ENCODE data around the gene TEX53. TPM values are rescaled to one million over a fixed set of nuclear protein-coding genes. Genes with fewer than 3 reads are reported as not detected.

Gene TEX53
- polyA plus RNA-seq, 3 donors: not detected

DNA sequence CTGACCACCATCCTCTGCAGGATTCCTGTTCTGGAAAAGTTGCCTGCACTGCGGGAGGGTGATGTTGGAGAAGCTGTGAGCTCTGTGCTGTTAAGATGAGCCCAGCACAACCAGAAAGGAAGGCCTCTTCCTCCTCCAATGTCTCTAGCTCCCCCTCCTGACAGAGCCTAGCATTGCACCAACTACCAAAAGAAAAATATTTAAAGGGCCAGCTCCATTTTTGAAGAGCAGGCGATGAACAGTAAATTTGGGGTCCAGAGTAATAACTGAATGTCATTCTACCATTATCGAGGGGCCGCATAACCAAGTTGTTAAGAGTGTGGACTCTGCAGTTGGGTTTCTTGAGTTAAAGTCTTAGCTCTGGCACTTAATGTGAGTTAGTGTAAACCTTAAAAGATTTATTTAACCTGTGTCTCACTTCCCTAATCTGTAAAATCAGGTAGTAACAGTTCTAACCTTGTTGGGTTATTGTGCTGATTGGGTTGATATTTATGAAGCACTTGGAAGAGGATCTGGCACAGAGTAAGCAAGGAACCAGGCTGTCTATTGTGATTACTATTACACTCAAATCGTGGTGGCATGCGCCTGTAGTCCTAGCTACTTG lies 3.9 kb downstream of the TEX53 start:
- no peak overlapping the region for H3K27ac Mint-ChIP-seq
- H3K4me3 Mint-ChIP-seq: no peak overlapping the region
- no CpG with 5 or more reads among the region's 6 CpGs for WGBS (ENCODE audit: insufficient coverage)

DNA sequence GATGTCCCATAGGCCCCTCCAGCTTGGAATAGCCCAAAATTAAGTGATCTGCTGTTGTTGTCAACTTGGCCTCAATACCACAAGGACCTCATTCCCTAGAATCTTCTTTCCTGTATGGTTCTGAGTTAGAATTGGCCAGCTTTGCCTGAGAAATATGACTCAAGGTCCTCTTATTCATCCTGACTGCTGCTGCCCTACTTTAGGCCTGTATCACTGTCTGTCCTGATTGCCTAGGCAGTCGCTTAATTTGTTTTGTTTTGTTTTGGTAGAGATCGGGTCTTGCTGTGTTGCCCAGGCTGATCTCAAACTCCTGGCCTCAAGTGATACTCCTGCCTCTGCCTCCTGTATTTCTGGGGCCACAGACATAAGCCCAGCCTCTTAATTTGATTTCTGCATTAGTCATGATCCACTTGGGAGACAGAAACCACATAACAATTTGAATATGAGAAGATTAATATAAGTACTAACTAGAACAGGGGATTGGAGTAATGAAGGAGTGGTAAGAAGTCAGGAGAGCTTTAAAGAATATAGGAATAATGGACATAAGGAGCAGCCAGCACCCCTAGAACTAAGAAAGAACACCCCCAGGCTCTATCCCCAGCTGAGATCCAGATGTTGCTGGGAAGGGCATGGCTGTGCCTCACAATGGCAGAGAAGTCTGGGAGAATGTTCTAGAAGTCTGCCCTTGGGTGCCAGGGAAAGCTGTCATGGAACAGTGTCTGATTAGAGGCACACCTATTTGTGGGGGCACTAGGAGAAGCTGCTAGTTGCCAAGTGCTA lies 4.6 kb downstream of the TEX53 start:
- DNase-seq: no peak
- Mint-ChIP-seq H3K4me1 (peaks cover 14% of the 10 kb centered on the region), H3K27me3 (ENCODE audit: low read depth in 3 of 3) (peaks cover 0 to 3% (median 1%) of the 10 kb centered on the region in 3 donors), H3K4me3 (no peak overlapping the region), H3K36me3 (peaks cover 8 to 12% of the 10 kb centered on the region in 2 donors), H3K27ac (peak overlapping the region in 3 of 7 donors; percentile 4 to 32 (median 8)), H3K9me3 (peaks cover 0 to 4% (median 0%) of the 10 kb centered on the region in 7 donors)
- Histone ChIP-seq H4K20me1 (ENCODE audit: insufficient read depth, low read length) (no peaks in the 10 kb centered on the region), H3K36me3 (replicated peaks in 1 of 2; ENCODE audit: control insufficient read depth in 1 of 2, insufficient read depth in 2 of 2, low read length in 2 of 2) (peaks cover 0 to 5% of the 10 kb centered on the region in 2 donors), H3K79me2 (ENCODE audit: insufficient read depth, low read length) (no peaks in the 10 kb centered on the region), H3K27ac (ENCODE audit: low read depth in 1 of 2, low read length in 2 of 2) (peak overlapping the region in 1 of 2 donors; percentile 10), H3K9ac (ENCODE audit: insufficient read depth, low read length, poor library complexity, severe bottlenecking) (no peak overlapping the region), H3K4me2 (replicated peaks; ENCODE audit: extremely low read depth, low read length, poor library complexity, severe bottlenecking) (no peak overlapping the region), H2AFZ (ENCODE audit: insufficient read depth, low read depth, low read length, poor library complexity, severe bottlenecking) (peak overlapping the region; percentile 39), H3K9me3 (replicated peaks in 1 of 2; ENCODE audit: control insufficient read depth in 1 of 2, insufficient read depth in 1 of 2, low read length in 2 of 2) (no peaks in the 10 kb centered on the region), H3K27me3 (ENCODE audit: control insufficient read depth in 2 of 2, insufficient read depth in 2 of 2, low read length in 2 of 2) (no peaks in the 10 kb centered on the region), H3K4me1 (ENCODE audit: control insufficient read depth in 1 of 2, insufficient read depth in 2 of 2, low read length in 2 of 2) (peaks cover 0 to 6% of the 10 kb centered on the region in 2 donors), H3K4me3 (replicated peaks in 1 of 3; ENCODE audit: low read depth in 2 of 3, low read length in 3 of 3) (no peak overlapping the region)
- TF ChIP-seq, protein P1, sequence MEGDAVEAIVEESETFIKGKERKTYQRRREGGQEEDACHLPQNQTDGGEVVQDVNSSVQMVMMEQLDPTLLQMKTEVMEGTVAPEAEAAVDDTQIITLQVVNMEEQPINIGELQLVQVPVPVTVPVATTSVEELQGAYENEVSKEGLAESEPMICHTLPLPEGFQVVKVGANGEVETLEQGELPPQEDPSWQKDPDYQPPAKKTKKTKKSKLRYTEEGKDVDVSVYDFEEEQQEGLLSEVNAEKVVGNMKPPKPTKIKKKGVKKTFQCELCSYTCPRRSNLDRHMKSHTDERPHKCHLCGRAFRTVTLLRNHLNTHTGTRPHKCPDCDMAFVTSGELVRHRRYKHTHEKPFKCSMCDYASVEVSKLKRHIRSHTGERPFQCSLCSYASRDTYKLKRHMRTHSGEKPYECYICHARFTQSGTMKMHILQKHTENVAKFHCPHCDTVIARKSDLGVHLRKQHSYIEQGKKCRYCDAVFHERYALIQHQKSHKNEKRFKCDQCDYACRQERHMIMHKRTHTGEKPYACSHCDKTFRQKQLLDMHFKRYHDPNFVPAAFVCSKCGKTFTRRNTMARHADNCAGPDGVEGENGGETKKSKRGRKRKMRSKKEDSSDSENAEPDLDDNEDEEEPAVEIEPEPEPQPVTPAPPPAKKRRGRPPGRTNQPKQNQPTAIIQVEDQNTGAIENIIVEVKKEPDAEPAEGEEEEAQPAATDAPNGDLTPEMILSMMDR (IDR thresholded peaks at IDR 0.05): no peak
- intact Hi-C loops (cut with micrococcal nuclease): loop anchor here (1.0 to 10.0 kb wide), 8 partner anchors 58 to 308 kb away; no protein-coding TSS in a partner anchor
- no CpG with 5 or more reads among the region's 2 CpGs for WGBS (ENCODE audit: insufficient coverage)

More for the DNA sequence above, 3.9 kb downstream of the TEX53 start:
- Mint-ChIP-seq H3K36me3 (peaks cover 1 to 7% of the 10 kb centered on the region in 2 donors), H3K9me3 (peaks cover 0 to under 1% (median 0%) of the 10 kb centered on the region in 7 donors), H3K27me3 (ENCODE audit: low read depth in 3 of 3) (peaks cover 0 to 3% (median 1%) of the 10 kb centered on the region in 3 donors), H3K4me1 (peaks cover 14% of the 10 kb centered on the region)
- H4K20me1 ChIP-seq (ENCODE audit: insufficient read depth, low read length): no peaks in the 10 kb centered on the region
- no peak overlapping the region for H3K27ac ChIP-seq (ENCODE audit: low read depth in 1 of 2, low read length in 2 of 2)
- H3K4me1 ChIP-seq (ENCODE audit: control insufficient read depth in 1 of 2, insufficient read depth in 2 of 2, low read length in 2 of 2): peaks cover 0 to 6% of the 10 kb centered on the region in 2 donors
- no peaks in the 10 kb centered on the region for H3K79me2 ChIP-seq (ENCODE audit: insufficient read depth, low read length)
- H3K4me3 ChIP-seq (replicated peaks in 1 of 3; ENCODE audit: low read depth in 2 of 3, low read length in 3 of 3): no peak overlapping the region
- peaks cover 0 to 1% of the 10 kb centered on the region in 2 donors for H3K36me3 ChIP-seq (replicated peaks in 1 of 2; ENCODE audit: control insufficient read depth in 1 of 2, insufficient read depth in 2 of 2, low read length in 2 of 2)
- H3K27me3 ChIP-seq (ENCODE audit: control insufficient read depth in 2 of 2, insufficient read depth in 2 of 2, low read length in 2 of 2): no peaks in the 10 kb centered on the region
- intact Hi-C loops (cut with micrococcal nuclease): loop anchor here (1.0 to 10.0 kb wide), 8 partner anchors 59 to 309 kb away; no protein-coding TSS in a partner anchor
- no peak overlapping the region for H3K9ac ChIP-seq (ENCODE audit: insufficient read depth, low read length, poor library complexity, severe bottlenecking)
- peak; percentile 55 to 69 (median 64) for DNase-seq
- no peaks in the 10 kb centered on the region for H3K9me3 ChIP-seq (replicated peaks in 1 of 2; ENCODE audit: control insufficient read depth in 1 of 2, insufficient read depth in 1 of 2, low read length in 2 of 2)
- TF ChIP-seq, protein P1 (IDR thresholded peaks at IDR 0.05): peak; percentile 91
- no peak overlapping the region for H3K4me2 ChIP-seq (replicated peaks; ENCODE audit: extremely low read depth, low read length, poor library complexity, severe bottlenecking)
- H2AFZ ChIP-seq (ENCODE audit: insufficient read depth, low read depth, low read length, poor library complexity, severe bottlenecking): peak overlapping the region; percentile 39

All from CD14-positive monocyte (primary cell).